NCI-H82 treated with DMSO at 0.1 percent for 48 hours (cell line): ENCODE measurements around the gene KRT31.
"Not testable (repeated sequence)": the region's sequence is repeated elsewhere in the genome, so short reads cannot be mapped to it uniquely, and the experiment has no call there.

ENCODE experiments used
- DNase-seq: peaks from one replicate; lab custom pipeline; 2025; ENCODE audit not compliant: unreplicated experiment; lab: John Stamatoyannopoulos, UW

The KRT31 gene

GRCh38 chr17:41418116-41418860, 20.9 kb upstream of the KRT31 start:
- DNase-seq = no peak

DNA sequence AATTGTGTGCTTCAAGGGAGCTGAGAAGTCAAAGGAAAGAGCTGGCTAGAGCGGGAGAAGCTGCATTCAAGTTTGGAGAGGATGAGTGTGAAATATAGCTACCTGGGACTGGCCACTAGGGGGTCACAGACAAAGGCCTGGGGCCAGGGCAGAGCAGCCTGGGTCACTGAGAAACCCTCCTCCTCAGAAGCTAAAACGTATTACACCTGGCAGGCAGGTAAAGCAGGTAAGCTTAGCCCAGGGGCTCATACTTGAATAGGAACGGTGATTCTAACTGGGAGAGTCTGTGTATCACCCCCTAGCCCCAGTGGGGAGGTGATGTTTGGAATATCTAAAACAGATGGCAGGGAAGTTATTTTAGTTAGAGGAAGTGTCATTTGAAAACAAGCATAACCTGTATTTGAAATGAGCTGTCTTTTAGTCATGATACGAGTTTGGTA, 20.2 kb upstream of the KRT31 start:
- no peak for DNase-seq

GRCh38 chr17:41417127-41417526, 19.7 kb upstream of the KRT31 start:
- no peak for DNase-seq

DNA sequence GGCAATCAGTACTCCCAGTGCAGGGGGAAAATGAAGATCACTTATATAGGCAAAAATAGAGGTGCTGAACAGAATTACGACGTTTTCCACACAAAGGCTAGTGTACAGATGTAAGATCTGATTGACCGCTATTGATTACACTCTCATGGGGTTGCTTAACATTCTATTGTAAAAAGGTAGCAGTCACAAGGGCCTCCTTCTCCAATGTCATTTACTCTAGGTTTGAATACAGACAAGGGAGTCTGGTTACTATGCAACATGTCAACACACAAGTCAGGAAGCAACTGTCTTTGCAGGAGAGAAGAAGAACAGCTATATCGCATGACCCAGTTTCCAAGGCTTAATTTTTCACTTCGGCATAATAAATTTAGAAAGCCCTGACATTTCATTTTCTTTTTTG, 19.1 kb upstream of the KRT31 start:
- DNase-seq = no peak

- DNase-seq = no peak
Observed at GRCh38 chr17:41415833-41416335, 18.5 kb upstream of the KRT31 start.

DNA sequence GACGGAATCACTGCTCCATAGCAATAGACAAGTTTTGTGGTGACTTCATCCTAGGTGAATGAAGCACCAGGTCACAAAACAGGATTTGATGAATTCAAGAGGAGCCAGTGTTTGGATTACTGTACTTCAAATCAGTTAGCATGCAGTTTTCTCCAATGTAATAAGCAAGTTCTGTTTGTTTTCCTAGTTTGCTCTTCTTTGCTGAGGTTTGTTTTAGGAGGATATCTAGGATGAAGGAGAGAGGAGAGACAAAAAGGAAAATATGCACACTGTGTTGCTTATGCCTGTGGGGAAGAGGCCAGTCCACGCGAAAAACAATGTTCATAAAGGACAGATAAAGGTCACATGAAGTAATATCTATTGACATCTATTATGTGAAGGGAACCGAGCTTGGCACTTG, 18.0 kb upstream of the KRT31 start:
- DNase-seq = no peak

GRCh38 chr17:41413982-41414381, 16.6 kb upstream of the KRT31 start:
- DNase-seq = no peak

DNA sequence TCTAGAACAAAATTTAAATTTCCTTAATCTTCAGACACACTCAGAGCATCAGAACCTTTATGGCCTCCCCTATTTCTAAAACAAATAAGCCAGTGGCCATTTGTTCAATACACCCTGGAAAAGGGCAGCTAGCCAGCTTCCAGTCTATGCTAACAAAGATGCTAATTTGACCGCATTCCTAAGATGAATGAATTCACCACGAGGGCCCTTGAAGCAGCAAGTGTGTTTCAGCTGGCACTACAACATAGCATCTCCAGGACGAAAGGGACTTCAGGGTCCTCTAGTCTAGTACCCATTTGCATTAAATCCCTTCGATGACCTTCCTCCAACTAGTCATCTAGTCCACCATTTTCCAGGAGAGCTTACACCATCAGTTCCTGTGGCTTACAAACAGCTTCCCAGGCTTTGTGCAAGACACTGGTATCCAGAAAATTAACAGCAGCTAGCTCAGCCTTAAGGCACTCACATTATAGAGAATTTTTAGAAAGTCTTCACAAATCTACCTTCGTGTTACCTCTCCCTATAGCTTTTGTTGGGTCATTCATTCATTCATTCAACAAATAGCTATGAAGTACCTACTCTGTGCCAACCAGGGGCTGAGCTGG, 16.0 kb upstream of the KRT31 start:
- DNase-seq = no peak

DNA sequence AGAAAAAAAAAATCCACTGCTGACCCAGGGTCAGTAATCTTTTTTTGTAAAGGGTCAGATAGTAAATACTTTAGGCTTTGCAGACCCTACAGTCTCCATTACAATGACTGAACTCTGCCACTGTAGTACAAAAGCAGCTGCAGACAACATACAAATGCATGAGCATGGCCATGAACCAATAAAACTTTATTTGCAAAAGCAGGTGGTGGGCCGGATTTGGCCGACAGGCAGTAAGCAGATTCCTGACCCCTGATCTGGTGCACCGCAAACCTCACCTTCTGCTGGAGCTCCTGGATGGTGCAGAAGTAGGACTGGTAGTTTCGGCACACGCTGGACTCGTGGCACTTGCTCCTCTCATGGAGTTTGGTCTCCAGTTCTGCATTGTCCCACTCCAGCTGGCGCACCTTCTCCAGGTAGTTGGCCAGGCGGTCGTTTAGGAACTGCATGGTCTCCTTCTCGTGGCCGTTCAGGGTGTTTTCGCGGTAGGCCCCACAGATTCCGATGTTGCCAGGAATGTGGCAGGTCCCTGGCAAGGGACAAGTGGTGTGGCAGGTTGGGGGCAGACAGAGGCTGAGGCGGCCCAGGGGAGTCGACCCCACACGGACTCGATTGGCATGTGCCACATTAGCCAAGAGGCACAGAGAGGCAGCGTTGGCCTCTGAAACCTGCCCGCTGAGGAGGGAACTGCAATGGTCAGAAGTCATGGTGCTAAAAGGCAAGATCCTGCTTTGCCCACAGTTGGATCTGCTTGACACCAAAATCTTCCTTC, 13.8 kb upstream of the KRT31 start:
- DNase-seq = no peak

DNA sequence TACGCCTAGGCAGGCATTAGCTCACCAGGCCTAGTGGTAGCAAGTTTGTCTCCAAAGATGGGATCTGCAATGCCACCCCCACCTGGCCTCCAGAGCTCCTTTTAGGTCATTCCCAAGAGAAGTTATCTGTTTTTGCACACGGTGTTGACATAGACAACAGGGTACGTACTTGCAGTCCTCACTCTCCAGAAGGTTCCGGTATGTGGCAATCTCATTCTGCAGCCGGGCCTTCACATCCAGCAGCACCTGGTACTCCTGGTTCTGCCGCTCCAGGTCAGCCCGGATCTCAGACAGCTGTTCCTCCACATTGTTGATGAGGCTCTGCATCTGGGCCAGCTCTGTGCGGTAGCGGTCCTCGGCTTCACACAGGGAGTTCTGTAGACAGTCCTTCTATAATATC, 9.8 kb upstream of the KRT31 start:
- no peak for DNase-seq

DNA sequence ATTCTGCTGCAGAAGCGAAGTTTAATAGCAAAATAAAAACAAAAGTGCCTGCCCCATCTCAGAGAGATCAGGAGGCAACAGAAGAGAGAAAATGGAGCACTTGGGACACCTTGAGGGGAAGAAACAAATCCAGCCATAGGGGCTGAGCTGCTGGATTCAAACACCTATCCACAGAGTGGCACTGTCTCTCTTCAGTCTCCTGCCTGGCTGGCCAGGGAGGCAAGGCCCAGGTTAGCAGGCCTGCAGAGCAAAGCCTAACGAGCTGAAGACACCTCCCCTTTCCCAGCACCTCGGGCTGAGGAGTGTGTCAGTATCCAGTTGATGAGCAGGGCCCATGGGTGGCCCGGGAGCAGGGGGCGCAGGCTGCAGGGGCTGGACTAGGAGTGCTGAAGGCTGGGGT, 8.8 kb upstream of the KRT31 start:
- DNase-seq = no peak

GRCh38 chr17:41404024-41404671, 6.7 kb upstream of the KRT31 start:
- DNase-seq = no peak

DNA sequence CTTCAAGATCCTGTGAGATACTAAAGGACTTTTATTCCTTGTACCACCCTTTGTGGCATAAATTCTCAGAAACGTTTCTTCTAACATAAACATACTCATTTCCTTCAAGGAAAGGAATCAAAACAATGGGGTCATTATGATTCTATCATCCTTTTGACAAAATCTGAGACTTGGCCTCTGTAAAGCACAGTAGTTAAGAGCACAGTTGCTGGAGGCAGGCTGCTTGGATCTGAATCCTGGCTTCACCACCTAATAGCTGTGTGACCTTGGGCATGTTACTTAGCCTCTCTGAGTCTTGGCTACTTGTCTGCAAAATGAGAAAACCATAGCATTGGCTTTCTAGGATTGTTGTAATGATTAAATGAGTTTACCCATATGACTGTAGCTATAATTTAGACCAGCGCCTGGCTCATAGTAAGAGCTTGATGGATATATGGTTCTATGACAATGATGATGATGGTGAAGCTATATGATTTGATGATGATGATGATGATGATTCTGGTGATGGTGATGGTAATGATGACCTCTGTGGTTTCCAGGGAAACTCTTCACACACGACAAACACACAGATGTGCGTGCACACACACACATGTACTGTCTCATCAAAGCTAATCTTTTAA, 6.1 kb upstream of the KRT31 start:
- DNase-seq = no peak

- DNase-seq = no peak
Observed at GRCh38 chr17:41402161-41402560, 4.8 kb upstream of the KRT31 start.

DNA sequence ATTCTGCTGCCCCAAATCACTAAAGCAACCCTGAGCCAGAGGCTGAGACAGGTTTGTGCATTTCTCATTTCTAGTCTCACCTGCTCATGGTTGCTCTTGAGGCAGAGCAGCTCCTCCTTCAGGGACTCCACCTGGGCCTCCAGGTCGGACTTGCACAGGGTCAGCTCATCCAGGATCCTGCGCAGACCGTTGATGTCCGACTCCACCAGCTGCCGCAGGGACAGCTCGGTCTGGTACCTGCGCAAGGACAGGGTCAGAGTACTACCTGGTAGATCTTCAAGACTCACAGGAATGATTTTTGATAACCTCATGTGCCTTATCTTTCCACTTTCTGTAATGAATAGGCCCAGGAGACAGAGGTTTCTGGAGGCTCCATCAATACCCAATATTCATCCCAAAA, 1.1 kb downstream of the KRT31 start:
- no peak for DNase-seq

DNA sequence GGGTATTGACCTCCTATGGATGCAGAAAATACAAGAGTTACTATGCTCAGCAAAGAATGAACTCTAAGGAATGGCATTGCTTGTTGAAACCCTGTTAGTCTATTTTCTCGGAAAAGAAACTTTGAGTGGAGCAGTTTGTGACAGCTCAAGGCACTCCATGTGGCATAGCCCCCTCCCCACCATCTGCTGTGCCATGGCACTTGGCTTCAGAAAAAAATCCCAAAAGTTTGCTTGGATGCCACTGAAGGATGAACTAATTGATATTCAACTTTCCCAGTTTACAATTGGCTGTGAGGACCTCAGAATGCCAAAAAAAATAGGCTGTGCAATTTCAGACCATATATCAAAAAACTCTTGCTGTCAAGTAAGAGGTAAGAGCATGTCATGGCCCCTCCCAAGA, 1.8 kb downstream of the KRT31 start:
- DNase-seq = no peak

DNA sequence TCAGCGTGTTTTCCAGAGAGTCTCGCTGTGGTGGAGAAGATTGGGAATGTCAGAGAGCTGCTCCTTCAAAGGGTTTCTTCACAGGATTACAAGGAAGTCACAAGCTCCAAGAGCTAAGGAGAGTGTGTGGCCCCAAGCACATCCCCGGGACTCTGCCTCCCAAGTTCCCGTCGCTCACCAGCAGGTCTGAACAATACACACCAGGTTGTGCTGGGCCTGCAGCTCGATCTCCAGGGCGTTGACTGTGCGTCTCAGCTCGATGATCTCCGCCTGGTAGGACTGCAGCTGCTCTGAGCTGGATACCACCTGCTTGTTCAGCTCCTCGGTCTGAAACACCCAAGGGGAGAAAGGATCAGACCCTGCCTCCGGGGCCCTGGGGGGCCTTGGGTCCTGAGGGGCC, 2.4 kb downstream of the KRT31 start:
- DNase-seq = not testable (repeated sequence)

GRCh38 chr17:41394254-41394996, 3.0 kb downstream of the KRT31 start:
- no peak for DNase-seq

DNA sequence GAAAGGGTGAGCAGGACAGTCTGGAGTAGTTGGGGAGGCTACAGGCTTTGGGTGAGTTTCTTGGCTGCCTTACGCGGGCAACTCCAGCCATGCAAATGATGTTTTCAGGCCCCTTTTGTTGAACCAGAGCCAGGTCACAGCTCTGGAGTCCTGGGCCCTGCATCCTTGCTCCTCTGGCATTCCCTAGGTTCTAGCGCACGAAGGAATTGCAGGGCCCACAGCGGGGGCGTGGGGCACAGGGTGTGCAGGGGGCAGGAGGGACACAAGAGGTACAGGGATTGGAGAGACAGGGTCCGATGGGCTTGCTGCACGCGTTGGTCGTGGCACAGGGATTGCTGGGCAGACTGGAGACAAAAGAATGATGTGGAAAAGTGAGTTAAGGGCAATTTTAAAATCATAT, 3.6 kb downstream of the KRT31 start:
- no peak for DNase-seq

DNA sequence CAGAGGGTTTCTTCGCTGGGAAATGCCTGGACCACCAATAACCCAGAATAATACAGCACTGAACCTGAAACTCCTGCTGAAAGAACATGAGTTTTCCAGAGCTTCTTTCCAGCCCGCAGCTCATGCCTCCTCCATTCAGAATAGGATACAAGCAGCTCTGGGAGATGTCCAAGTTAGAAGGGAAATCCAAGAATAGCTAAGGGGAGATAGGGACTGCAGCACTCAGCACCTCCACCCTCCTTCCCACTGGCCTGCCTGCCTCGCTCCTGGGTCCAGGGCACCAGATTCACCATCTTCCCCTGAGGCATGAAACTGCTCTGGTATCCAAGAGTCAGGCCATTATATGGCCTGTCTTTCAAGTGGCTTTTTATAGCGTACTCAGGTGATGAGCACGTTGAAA, 4.1 kb downstream of the KRT31 start:
- DNase-seq = no peak
